VCaP (cell line): Measurements from ENCODE around the gene NTRK1.

ENCODE experiments used
- H3K27ac ChIP-seq: fragments of 450-650 bp; 2 replicates; pipeline ENCODE4 v1.5.1; 2017
- TF ChIP-seq, protein P1 (sequence below): fragments of 450-650 bp; conservative IDR thresholded peaks from 2 replicates; pipeline ENCODE4 v1.5.1; 2017; ENCODE audit warnings: mild to moderate bottlenecking, moderate library complexity

NTRK1 gene

DNA sequence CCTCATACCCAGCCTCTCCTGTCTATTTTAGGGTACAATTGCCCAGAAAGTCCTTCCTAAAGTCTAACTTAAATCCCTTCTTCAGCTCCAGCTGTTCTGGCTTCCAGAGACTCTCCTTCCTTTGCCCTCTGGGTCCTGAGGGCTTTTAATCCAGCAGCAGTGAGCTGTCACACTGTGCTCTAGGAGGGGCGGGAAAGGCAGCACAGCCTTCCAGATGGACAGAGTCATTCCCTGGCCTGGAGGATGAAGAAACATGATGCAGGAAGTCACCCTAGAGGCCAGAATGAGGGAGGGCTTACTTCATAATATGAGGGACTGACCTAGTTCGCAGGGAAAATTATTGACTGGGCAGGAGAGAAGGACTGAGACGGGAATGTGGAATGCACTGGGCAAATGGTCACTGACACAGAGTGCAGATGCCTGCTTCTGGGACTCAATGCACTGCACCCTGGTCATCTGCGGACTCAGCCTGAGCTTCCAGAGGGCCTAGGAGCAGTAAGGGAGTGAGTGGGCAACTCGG lies 45.3 kb upstream of the NTRK1 start:
- TF ChIP-seq, protein P1, sequence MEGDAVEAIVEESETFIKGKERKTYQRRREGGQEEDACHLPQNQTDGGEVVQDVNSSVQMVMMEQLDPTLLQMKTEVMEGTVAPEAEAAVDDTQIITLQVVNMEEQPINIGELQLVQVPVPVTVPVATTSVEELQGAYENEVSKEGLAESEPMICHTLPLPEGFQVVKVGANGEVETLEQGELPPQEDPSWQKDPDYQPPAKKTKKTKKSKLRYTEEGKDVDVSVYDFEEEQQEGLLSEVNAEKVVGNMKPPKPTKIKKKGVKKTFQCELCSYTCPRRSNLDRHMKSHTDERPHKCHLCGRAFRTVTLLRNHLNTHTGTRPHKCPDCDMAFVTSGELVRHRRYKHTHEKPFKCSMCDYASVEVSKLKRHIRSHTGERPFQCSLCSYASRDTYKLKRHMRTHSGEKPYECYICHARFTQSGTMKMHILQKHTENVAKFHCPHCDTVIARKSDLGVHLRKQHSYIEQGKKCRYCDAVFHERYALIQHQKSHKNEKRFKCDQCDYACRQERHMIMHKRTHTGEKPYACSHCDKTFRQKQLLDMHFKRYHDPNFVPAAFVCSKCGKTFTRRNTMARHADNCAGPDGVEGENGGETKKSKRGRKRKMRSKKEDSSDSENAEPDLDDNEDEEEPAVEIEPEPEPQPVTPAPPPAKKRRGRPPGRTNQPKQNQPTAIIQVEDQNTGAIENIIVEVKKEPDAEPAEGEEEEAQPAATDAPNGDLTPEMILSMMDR, result no peak
- no peak overlapping the region for H3K27ac ChIP-seq

DNA sequence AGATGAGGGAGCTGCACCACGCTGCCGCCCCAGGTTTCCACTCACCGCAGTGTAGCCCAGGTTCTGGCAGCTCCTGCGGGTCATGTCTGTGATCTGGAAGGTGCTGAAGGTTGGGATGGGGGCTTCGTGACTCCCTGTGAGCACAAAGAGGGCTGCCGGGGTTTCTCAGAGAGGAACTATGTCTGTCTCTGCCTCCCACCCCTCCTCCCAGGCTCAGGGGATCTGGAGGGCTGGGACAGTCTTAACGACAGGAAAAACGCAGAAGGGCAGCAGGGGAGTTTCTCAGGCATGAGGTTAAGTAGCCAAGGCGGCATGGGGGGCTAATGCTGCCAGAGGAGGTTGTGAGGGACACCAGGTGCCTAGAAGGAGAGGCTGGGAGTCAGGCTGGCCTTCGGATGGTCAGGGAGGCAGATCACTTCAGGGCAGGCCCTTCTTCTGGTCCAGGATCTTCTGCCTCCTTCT lies 44.7 kb upstream of the NTRK1 start:
- H3K27ac ChIP-seq, result no peak overlapping the region
- TF ChIP-seq, protein P1, result no peak

DNA sequence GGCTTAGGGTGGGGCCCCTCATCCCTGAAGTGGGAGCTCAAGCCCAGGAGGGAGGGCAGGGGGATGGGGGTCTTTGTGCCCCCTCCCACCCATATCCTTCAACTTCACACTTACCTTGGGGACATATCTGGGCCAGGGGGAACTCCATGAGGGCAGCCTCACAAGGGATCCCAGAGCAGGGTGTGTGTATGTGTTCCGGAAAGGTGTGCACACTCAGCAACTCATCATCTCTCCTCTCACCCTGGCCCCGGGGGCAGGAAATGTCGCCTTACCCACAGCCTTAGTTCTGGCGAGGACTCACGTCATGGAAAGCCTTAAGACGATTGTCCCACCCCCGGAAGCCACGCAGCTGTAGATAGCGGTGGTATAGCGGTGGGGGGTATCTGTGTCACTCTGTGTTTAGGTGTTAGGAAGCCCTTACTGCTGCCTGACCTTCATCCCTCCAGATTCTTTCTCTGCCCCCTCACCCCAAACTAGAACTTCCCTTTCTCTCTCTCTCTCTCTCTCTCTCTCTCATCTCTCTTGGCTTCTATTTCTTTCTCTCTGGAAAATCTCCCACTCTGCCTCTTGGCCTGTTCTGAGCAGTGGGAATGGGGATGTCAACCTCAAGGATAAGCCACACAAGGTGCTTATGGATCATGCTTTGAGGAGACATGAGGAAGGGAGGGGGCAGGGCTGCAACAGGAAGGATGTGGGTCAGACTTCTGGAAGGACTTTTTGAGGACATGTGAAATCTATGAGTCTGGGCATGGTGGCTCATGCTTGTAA lies 43.9 kb upstream of the NTRK1 start, which contains the start of gene SH2D2A:
SH2D2A (minus strand) TSS at position 288 of the 768 bp plus-strand sequence; CDS start at position 148, 140 bp downstream.
- TF ChIP-seq, protein P1, result no peak
- no peak within 1 kb of the TSS for H3K27ac ChIP-seq

DNA sequence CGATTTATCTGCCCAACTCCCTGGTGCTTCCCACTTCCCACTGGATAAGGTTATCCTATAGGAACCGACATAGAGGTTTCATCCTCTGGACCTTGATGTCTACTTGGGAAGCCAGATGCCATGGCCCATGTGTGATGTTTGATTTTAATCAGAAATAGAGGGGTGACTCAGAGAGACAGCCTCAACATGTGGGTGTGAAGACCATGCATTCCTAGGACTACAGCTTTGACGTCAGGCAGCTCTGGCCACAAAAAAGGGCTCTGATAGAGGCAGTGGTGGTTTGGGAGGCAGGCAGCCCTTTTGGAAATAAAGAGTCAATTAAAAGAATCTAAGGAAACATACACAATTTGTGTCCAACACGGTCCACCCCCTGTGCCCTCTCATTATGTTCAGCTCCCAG lies 38.9 kb upstream of the NTRK1 start:
- TF ChIP-seq, protein P1, result no peak
- H3K27ac ChIP-seq, result no peak overlapping the region

DNA sequence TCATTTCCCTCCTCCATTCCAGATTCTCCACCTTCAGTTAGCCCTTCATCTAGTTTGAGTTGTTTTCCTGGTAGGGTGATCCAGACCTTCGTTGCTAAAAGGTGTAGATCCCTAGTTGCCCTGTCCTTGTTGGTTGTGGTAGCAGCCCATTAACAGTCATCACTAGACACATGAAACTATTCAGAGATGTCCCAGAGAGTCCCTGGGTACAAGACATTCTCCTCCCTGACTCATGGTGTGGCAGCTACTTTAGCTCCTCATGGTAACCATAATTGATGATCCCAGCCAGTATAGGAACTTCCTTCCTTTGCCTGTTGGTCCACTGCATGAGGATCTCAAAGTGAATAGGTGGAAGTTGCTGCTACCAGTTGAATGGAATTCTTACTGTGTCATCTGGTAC lies 38.0 kb upstream of the NTRK1 start:
- TF ChIP-seq, protein P1, result no peak

DNA sequence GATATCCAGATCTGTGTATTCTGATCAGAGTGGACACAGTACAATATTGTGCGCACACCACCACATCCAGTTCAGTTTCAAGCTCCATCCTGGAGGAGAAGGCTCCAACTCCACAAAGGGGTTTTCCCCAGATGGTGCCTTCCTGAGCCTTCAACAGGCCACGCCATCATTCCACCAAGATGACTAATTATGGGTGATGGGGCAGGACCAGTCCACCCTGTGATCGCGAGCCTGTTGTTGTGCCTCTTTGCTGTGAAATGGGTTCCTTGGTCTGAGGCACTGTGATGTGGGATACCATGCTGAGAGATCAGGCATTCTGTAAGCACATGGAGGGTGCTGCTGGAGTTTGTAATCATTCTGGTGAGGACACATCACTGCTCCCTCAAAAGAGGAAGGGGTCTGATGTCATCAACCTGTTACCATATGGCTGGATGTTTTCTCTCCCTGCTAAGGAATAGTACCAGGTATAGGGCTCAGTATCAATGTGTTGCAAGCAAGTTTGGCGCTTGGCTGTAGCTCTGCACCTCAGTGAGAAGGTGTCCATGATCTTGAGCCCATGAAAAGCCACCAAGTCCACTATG lies 37.4 kb upstream of the NTRK1 start:
- TF ChIP-seq, protein P1, result no peak
- H3K27ac ChIP-seq, result no peak overlapping the region

More for the DNA sequence above, 38.0 kb upstream of the NTRK1 start:
- no peak overlapping the region for H3K27ac ChIP-seq

DNA sequence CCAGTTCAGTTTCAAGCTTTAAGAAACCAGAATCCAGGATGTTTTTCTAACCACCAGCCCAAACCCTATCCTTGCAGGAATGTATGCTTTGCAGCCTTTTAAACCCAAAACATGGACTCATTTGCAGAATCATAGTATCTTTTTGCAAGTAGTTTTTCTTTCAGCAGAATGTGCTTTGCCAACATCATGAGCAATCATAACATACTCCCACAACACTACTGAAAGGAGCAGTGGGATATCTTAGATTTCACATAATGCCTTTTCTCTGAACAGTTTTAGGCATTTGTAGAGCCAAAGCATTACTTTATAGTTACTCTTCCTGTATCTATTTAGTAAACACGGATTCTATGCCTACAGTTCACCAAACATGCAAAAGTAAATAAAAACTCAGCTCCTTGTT lies 34.0 kb upstream of the NTRK1 start:
- no peak overlapping the region for H3K27ac ChIP-seq
- TF ChIP-seq, protein P1, result no peak
